HG03469 (cell line): ENCODE data around the gene SPDYE4.

ENCODE experiments used
- ATAC-seq: cut with Tn5 transposase; IDR thresholded peaks from one replicate; pipeline ENCODE4 v1.9.1; 2021; ENCODE audit warnings: mild to moderate bottlenecking, moderate library complexity, moderate number of reproducible peaks; ENCODE audit not compliant: unreplicated experiment

SPDYE4 gene

DNA sequence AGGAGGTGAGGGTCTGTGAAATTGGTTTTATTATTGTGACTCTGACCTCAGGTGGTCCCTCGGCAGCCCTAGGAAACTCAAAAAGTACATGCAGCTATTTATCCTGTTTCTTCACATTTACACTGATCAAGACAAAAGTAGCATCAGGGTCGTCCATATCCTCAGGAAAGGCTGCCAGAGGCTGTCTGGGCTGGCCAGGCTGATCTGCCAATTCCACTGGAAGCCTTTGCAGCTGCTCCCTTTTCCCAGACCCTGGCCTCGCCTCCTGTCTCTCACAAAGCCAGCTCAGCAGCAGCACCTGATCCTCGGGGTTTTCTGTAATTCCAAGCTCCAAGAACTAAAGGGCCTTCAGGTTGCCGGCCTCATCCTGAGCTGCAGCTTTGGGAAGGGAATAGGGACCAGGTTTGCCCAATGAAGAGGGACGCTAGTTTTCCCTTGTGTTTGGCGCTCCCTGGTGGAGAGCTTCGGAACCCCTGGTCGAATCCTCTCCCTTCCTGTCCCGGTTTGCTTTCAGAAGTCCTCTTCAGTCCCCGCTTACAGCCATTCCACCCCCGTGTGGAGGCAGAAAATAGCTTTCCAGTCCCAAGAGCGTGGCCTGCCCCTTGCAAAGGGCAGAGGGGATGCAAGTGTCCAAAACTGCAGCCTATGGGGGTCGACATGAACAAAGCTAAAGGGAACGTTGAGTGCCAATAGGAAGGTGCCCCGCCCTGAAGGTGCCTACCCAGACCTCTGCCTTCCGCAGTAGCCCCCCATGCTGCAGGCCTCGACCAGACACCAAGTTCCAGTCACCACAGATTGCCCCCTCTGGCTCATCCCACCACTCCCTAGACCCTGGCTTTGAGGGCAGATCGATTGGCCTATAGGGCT lies 27.4 kb upstream of the SPDYE4 start:
- no peak for ATAC-seq

- ATAC-seq: no peak
These were observed 23.8 kb upstream of the SPDYE4 start for GRCh38 chr17:8782176-8782575.

- ATAC-seq: no peak
These were observed 23.4 kb upstream of the SPDYE4 start for GRCh38 chr17:8781776-8782175.

GRCh38 chr17:8776881-8777280 lies 18.5 kb upstream of the SPDYE4 start:
- ATAC-seq: no peak

DNA sequence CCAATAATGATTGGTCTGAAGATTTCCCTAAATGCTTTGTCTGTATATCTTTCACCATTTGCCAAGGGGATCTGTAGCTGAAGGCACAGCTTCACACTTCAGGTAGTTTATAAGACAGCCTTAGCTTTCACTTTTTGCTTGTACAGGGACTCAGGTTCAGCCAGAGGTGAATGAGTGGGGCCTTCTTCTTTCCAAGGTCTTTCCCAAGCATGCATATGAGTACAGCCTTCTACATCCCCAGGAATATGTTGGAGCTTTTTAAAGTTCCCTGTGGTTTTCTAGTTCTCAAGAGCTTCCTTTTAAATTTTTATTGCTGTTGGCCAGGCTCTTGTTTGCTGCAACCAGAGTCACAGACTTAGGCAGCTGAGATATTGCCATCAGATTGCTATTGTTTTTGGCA lies 17.9 kb upstream of the SPDYE4 start:
- no peak for ATAC-seq

- ATAC-seq: no peak
These were observed 8.4 kb upstream of the SPDYE4 start for GRCh38 chr17:8766731-8767130.

DNA sequence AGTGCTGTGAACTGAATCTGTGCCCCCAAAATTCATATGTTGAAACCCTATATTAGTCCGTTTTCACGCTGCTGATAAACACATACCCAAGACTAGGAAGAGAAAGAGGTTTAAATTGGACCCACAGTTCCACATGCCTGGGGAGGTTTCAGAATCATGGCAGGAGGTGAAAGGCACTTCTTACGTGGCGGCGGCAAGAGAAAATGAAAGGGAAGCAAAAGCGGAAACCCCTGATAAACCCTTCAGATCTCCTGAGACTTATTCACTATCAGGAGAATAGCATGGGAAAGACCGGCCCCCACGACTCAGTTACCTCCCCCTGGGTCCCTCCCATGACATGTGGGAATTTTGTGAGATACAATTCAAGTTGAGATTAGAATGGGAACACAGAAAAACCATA lies 3.7 kb upstream of the SPDYE4 start:
- ATAC-seq: no peak

DNA sequence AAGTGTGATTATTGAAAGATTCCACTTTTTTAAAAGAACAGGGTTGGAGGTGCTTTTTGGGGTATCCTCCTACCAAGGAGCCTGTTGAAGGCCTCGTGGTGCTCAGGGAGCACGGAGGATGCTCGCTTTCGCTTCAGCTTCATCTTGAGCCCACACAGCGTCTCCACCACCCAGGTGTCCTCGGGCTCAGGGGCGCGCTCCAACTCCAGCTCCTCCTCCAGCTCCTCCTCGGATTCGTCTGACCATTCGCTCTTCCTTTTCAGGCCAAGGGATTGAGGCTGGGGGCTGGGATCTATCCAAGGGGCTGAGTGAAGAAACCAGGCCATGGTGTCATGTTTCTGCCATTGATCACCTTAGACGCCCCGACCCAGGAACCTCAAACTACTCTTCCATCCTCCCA lies 1.2 kb downstream of the SPDYE4 start:
- ATAC-seq: no peak

GRCh38 chr17:8755590-8756255 lies 2.6 kb downstream of the SPDYE4 start:
- no peak for ATAC-seq

GRCh38 chr17:8754890-8755289 lies 3.5 kb downstream of the SPDYE4 start:
- no peak for ATAC-seq

DNA sequence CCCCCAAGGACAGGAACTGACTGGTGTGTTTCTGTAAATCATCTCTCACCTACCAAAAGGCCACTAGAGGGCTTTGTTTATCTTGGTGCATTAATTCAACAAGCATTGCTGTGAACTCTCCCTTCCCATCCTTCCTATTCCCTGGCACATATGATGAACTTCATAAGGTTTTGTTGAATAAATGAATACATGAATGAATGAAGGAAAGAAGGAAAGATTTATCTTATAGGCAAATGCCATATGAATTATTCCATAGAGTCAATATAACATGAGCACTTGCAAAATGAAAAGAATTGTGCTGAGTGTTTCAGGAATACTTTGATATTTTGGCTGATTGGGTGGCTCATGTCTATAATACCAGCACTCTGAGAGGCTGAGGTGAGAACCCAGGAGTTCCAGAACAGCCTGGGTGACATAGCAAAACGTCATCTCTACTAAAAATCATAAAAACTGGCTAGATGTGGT lies 4.3 kb downstream of the SPDYE4 start:
- no peak for ATAC-seq

GRCh38 chr17:8753136-8753975 lies 5.0 kb downstream of the SPDYE4 start:
- ATAC-seq: no peak

DNA sequence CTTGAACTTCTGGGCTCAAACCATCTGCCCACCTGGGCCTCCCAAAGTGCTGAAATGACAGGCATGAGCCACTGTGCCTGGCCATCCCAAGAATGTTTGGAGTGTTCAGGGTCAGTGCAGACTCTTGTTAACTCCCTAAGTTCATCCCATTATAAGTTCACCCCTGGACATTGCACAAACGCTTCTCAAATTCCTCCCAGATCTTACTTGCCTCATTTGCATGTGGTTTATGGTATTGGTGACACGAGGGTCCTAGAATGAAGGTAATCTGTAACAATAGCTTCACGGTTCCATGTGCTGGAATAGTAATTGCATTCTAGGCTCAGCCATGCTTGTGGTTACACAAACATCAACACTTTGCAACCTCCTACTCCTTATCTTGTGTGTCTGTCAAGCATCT lies 8.7 kb downstream of the SPDYE4 start:
- no peak for ATAC-seq

DNA sequence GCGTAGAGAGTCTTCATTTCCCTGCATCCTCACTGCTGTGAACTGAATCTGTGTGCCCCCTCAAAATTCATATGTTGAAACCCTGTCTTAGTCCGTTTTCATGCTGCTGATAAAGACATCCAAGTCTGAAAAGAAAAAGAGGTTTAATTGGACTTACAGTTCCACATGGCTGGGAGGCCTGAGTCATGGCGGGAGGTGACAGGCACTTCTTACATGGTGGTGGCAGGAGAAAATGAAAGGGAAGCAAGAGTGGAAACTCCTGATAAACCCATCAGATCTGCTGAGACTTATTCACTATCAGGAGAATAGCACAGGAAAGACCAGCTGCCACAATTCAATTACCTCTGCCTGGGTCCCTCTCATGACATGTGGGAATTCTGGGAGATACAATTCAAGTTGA lies 10.6 kb downstream of the SPDYE4 start:
- ATAC-seq: no peak

DNA sequence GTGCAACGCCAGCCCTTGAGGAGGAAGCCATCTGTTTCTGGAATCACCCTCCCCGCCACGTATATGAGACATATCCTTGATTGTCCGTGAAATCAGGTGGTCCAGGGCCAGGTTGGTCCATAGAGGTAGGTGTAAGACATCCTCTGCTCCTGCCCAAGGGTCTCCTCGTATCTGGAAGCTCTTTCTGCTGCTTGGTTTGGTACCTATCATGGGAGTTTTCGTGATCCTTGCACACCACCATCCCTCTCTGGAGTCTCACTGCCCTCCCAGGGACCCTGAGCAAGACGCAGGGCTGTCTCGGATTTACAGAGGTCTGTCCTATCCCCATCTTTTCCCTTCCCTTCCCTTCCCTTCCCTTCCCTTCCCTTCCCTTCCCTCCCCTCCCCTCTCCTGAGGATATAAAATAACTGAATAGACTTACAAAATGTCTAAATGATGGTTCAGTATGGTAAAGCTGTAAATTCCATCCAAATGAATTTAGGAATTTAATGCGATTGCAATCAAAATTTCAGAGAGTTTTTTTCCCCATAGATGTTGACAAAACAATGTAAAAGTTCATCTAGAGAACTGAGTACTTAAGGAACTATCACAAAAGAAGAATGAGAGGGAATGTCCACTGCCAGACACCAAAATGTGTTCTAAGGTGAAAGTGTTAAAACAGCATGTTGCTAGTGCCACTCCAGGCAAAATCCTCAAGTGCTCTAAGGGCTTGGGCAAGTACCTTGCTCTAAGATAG lies 11.7 kb downstream of the SPDYE4 start:
- ATAC-seq: no peak

DNA sequence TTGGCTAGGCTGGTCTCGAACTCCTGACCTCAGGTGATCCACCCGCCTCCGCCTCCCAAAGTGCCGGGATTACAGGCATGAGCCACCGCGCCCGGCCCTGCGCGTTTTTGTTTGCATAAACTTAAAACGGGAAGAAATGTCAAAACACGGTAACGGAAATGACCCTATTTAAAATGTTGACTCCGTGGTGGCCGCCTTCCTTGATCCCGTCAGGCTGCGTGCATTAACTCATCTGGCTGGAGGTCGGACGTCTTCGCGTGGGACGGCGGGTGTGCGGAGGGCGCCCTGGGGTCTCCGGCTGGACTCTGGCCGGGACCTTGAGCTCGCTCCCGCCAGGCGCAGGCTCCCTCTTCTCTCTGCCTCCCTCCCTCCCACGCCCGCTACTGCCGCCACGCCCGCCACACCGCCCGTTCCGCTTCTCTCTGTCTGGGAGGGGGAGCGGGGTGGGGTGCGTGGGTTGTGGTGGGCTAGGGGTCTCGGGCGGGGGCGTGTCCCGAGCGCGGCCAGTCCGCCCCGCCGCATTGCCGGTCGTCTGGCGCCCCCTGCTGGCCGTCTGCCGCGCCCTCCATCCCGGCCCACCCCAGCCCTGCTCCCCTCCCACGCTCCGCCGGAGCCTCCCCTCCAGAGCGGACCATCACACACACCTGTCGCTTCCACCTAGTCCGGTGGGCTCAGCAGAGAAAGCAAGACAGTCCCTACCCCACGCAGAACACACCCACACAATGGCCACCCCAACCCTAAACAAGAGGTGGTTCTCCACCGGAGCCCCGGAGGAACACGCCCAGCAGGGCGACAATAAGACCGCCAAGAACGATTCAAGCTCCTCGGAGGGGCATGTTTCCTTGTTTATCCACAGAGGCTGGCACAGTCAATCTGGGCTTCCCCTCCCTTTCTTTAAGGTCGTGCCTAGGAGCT lies 12.5 kb downstream of the SPDYE4 start:
- ATAC-seq: no peak

DNA sequence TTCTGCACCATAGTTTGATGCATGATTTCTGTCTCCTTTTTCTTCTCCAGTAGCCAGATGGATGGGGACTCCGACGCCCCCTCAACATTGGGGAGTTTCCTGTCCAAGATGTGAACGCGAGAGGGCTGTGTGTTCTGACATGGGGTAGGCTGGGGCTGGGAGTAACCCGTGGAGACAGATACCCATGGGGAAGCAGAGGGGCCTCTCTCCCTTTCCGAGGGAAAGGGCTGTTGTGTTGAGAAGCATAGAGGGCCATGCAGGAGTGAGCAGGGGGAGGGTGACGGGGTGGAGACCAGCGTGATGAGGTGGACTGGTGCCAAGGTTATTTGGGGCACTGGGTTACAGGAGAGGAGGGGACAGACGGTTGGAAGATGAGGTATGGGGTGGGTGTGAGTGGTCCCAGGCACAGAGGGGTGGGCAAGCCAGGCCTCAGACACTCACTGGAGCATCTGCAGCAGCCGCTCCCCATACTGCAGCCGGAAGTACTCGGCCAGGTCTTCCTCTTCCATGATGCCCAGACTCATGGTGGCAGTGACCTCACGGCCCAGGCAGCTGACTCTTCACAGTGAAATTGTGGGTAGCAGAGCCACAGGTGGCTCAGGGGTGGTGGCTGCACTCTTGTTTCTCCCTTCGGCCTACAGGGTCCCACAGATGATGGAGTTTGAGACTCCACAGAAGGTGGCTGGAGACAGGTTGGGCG lies 14.1 kb downstream of the SPDYE4 start:
- no peak for ATAC-seq

GRCh38 chr17:8742819-8743218 lies 15.5 kb downstream of the SPDYE4 start:
- no peak for ATAC-seq

- ATAC-seq: no peak
These were observed 16.1 kb downstream of the SPDYE4 start for GRCh38 chr17:8742274-8742673.
